Cardiac fibroblast (primary cell): Measurements from ENCODE around the gene LRRC36.
A peak's percentile ranks its signal among the peaks of the same experiment; 100 is the strongest.

Experiments used
- DNase-seq, 2 donors: peaks; one replicate each; pipeline versions ENCODE4 v3.0.0 to v3.0.0-alpha.2; 2010; ENCODE audit warnings: low read depth in 2 of 2
- H3K4me3 ChIP-seq, 2 donors: replicated peaks in 1 of 2; 1 replicate in 1 of 2; 2 replicates in 1 of 2; pipeline ENCODE4 v1.5.1; 2011; ENCODE audit warnings: low read depth in 2 of 2, low read length in 2 of 2, mild to moderate bottlenecking in 2 of 2, moderate library complexity in 1 of 2
- TF ChIP-seq, protein P1 (sequence below): IDR thresholded peaks from one replicate; pipeline ENCODE4 v1.5.1; 2011; ENCODE audit warnings: low read depth, mild to moderate bottlenecking, low read length, inconsistent platforms

The LRRC36 gene

DNA sequence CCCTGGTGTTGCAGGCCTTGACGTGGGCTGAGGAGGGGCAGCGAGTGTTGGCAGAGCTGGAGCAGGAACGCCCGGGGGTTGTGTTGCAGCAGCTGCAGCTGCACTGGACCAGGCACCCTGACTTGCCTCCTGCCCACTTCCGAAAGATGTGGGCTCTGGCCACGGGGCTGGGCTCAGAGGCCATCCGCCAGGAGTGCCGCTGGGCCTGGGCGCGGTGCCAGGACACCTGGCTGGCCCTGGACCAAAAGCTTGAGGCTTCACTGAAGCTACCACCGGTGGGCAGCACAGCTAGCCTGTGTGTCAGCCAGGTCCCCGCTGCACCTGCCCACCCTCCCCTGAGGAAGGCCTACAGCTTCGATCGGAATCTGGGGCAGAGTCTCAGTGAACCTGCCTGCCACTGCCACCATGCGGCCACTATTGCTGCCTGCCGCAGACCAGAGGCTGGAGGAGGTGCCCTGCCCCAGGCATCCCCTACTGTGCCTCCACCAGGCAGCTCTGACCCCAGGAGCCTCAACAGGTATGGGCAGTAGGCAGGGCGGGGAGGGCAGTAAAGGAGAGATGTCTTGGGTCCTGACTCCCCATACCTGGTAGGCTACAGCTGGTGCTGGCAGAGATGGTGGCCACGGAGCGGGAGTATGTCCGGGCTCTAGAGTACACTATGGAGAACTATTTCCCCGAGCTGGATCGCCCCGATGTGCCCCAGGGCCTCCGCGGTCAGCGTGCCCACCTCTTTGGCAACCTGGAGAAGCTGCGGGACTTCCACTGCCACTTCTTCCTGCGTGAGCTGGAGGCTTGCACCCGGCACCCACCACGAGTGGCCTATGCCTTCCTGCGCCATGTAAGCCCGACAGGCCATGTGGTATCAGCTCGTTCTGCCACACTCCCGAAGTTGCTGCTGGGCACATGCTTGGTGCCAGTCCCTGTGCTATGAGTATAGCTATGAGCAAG lies 41.6 kb upstream of the LRRC36 start:
- DNase-seq, result peak; percentile 42 to 50
- no peak overlapping the region for H3K4me3 ChIP-seq
- TF ChIP-seq, protein P1, sequence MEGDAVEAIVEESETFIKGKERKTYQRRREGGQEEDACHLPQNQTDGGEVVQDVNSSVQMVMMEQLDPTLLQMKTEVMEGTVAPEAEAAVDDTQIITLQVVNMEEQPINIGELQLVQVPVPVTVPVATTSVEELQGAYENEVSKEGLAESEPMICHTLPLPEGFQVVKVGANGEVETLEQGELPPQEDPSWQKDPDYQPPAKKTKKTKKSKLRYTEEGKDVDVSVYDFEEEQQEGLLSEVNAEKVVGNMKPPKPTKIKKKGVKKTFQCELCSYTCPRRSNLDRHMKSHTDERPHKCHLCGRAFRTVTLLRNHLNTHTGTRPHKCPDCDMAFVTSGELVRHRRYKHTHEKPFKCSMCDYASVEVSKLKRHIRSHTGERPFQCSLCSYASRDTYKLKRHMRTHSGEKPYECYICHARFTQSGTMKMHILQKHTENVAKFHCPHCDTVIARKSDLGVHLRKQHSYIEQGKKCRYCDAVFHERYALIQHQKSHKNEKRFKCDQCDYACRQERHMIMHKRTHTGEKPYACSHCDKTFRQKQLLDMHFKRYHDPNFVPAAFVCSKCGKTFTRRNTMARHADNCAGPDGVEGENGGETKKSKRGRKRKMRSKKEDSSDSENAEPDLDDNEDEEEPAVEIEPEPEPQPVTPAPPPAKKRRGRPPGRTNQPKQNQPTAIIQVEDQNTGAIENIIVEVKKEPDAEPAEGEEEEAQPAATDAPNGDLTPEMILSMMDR, result peak; percentile 73

DNA sequence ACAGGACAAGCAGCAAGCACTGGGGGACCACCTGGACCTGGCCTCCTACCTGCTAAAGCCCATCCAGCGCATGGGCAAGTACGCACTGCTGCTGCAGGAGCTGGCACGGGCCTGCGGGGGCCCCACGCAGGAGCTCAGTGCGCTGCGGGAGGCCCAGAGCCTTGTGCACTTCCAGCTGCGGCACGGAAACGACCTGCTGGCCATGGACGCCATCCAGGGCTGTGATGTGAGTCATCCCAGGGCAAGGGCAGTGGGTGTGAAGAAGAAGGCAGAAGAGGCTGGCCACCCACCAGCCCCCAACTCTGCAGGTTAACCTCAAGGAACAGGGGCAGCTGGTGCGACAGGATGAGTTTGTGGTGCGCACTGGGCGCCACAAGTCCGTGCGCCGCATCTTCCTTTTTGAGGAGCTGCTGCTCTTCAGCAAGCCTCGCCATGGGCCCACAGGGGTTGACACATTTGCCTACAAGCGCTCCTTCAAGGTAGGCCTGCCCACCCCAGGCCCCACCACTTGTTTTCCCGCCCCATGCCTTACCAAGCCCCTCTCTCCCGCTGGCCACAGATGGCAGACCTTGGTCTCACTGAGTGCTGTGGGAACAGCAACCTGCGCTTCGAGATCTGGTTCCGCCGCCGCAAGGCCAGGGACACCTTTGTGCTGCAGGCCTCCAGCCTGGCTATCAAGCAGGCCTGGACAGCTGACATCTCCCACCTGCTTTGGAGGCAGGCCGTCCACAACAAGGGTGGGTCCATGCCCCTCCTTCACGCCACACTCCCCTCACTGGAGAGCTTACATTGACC lies 40.0 kb upstream of the LRRC36 start:
- TF ChIP-seq, protein P1, result no peak
- no peak for DNase-seq
- H3K4me3 ChIP-seq, result no peak overlapping the region

DNA sequence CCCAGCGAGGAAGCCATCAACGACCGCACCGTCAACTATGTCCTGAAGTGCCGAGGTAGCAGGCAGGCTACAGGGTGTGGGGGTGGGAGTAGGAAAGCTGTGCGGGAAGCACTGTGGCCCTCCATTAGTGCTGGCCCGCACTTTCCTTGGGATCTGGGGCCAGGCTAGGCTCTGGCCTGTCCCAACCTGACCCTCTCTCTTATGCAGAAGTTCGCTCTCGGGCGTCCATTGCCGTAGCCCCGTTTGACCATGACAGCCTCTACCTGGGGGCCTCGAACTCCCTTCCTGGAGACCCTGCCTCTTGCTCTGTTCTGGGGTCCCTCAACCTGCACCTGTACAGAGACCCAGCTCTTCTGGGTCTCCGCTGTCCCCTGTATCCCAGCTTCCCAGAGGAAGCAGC lies 38.7 kb upstream of the LRRC36 start:
- TF ChIP-seq, protein P1, result no peak
- DNase-seq, result no peak
- H3K4me3 ChIP-seq, result no peak overlapping the region

DNA sequence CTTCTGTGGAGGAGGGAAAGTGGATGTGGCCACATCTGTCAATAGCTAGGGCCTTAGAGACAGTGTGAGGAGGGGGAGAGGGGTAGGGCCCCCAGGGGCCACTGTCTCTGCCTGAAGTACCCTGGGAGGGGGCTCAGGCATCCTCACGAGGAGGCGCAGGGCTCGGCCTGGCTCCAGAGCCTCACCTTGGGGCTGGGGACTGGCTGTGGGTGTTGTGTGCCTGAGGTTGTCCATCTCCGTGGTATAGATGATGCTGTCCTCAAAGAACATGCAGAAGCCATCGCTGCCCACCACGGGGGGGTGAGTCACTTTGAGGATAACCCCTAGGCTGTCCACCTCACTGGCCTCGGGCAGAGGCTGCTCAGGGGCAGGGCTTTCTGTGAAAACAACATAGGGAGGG lies 35.2 kb upstream of the LRRC36 start:
- H3K4me3 ChIP-seq, result no peak overlapping the region
- TF ChIP-seq, protein P1, result no peak
- no peak for DNase-seq

DNA sequence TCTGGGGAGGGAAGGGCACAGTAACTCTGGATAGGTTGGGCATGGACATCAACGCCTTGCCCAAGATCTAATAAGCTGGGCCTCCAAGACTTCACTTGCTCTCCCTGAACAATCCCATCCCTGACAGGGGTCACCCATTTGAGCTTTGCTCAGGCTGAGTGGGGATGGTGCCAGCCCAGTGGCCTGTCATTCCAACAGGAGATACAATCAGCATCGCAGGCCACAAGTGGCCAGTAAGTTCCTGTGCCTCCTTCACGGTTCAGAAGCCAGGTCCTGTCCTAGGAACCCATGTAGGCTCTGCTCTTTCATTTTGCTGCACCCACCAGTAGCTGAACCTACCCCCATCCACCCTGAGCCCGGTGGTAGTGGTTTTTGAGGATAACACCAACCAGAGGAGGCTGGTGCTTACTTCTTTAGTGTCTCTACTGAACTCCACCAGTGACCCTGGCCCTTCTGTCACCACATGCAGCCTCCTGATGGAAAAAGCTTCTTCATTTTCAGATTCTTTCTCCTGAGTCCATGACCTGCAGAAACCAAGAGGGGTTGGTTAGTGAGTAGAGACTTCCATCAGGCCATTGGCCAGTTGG lies 32.4 kb upstream of the LRRC36 start:
- H3K4me3 ChIP-seq, result no peak overlapping the region
- TF ChIP-seq, protein P1, result no peak
- DNase-seq, result no peak

DNA sequence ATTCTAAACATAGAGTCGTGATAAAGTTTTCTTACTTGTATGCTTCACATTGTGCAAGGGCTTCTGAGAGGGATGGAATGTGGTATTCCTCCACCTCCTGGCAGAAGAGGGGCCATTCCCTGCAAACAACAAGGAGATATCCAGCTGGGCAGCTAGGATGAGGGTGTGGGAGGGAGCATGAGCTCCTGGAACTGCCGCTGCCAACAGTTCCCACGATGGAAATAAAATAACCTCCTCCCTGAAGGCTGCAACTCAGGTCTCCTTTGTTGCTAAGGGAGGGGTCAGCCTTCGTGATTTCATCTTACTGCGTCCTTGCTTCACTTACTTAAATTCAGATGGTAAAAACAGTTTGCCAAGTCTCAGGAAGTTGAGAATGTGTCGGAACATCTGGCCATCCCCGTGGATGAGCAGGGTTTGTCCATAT lies 31.7 kb upstream of the LRRC36 start:
- TF ChIP-seq, protein P1, result no peak
- no peak overlapping the region for H3K4me3 ChIP-seq
- peak in 1 of 2 donors; percentile 75 for DNase-seq
